NCI-H226 (cell line): ENCODE measurements around the gene EPHA5.
"Not testable (repeated sequence)": the region's sequence is repeated elsewhere in the genome, so short reads cannot be mapped to it uniquely, and the experiment has no call there.

Source experiments
- DNase-seq: peaks from one replicate; pipeline ENCODE4 v3.0.0-alpha.2; 2015

The EPHA5 gene

GRCh38 chr4:65344278-65344825, 325.9 kb downstream of the EPHA5 start:
- DNase-seq, result no peak

- no peak for DNase-seq
Observed at GRCh38 chr4:65343342-65343741, 326.9 kb downstream of the EPHA5 start.

DNA sequence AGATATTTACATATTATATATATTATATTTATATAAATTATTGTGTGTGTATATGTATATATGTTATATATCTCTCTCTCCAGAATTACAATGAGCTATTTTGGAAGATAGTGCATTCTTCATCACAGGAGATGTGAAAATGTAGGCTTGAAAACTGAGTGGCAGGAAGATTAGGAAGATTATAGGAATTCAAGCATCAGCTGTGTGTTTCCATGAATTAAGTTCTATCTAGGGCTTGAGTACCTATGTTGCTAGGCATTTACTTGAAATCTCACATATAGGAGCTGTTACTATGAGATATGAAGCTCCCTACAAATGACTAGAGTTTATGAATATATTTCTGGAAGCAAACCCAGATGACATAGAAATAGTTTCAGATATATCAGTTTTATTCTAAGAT, 328.7 kb downstream of the EPHA5 start:
- DNase-seq, result no peak

GRCh38 chr4:65340382-65341109, 329.7 kb downstream of the EPHA5 start:
- no peak for DNase-seq

DNA sequence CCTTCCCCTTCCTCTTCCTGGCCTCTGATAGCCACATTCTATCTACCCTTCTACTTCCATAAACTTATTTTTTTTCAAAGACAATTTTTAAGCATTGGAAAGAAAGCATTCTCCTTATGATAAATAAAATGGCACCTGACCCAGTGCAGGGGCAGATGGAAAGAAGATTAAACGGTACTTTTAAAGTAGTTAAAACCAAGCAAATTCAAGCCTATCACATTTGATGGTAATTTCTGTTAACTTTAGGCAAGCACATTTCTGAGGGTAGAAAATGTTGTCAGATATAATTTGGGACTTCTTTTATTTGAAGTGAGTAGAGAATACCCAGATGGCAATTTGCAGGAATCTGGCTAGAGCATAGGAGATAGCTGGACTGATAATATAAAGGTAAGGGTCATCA, 332.9 kb downstream of the EPHA5 start:
- no peak for DNase-seq

DNA sequence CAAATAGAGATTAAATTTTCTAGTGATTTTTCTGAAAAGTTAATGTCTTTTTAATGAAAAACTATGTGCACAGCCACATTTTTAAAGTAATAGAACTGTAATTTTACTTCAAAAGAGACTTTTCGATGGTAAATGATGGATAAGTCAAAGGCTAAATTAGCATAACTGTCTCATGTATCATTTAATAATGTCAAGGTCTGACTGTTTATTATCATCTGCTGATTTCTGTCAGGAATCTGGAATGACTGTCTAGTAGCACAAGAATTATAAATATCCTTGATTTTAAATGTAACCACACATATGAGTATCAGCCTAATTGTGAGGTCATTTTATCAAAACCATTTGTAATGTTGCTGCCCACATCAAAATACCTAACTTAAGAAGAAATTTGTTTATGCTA, 333.8 kb downstream of the EPHA5 start:
- DNase-seq, result no peak

DNA sequence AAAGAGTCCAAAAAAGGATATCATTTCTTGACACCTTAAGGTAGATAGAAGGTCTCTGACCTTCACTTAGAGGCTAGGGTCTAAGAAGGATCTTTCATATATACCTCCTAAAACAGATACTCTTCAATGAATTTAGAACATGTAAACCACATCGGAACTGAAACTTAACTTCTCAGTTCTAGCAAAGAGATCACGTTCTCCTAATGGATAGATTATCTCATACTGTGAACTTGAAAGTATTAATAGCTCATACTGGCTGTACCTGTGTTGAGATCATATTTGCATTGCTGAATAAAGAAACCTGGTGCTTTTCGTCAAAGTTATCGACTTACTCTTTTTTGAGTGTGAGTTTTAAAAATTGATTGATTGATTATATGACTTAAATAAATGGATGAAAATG, 353.8 kb downstream of the EPHA5 start:
- DNase-seq, result no peak

GRCh38 chr4:65311120-65311519, 359.2 kb downstream of the EPHA5 start:
- no peak for DNase-seq

- DNase-seq, result no peak
Observed at GRCh38 chr4:65310586-65310985, 359.7 kb downstream of the EPHA5 start.

DNA sequence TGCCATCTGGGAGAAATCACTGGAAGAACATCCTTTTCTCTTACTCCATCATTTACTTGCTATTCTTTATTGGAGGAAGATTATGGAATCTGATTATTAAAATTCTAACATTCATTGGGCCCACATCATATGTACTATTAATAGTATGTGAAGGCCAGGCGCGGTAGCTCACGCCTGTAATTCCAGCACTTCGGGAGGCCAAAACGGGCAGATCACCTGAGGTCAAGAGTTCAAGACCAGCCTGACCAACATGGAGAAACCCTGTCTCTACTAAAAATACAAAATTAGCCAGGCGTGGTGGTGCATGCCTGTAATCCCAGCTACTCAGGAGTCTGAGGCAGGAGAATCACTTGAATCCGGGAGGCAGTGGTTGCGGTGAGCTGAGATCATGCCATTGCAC, 361.7 kb downstream of the EPHA5 start:
- not testable (repeated sequence) for DNase-seq

DNA sequence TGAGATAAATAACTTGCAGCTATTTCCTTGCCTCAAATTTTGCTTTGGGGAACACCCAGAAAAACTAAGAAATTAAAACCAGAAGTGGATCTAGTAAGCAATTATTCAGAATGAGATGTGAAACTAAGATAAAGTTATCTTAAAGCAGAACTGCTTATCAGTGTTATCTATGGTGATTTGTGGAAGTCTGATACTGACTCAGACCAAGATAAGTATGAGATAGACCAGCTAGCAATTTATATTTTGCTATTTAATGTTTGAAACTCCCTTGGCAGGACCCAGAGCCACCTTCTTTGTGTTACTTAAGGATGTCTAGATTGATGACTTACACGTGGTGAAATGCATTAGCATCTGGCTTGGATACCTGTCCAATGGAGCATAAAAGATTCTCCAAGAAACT, 368.1 kb downstream of the EPHA5 start:
- no peak for DNase-seq

DNA sequence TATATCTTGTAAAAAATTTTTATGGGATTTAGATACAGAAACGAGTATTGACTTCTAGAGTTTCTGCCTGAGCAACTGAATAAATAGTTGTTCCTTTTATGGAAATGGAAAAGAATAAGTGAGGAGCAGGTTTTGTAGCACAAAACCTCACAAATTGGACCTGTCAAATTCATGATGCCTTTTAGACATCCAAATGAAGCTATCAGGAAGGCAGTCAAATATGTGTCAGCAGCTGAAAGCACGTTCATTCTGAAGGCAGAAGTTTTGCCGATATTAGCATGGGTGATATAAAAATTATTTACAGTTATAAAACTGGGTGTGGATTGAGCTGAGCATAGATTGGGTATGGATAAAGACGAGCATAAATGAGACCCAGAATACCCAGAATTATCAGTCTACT, 374.0 kb downstream of the EPHA5 start:
- no peak for DNase-seq

DNA sequence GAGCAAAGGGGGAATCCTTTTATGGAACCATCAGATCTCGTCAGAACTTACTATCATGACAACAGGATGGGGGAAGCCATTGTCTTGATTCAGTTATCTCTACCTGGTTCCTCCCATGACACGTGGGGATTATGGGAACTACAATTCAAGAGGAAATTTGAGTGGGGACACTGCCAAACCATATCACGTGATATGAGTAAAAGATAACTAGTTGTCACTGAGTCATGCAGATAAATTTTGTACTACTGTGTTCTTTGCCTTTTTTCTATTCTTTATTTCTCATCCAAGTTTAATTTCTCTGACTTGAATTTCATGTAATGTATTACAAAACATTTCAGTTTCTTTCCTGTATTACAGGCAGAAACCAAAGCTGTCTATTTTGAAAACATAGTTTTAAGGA, 383.2 kb downstream of the EPHA5 start:
- DNase-seq, result no peak
